Measurements from ENCODE around the gene C12orf50. TPM values are rescaled to one million over a fixed set of nuclear protein-coding genes. Genes with fewer than 3 reads are reported as not detected.

C12orf50 gene
- total and polyA plus RNA-seq, 9 of the 15 experiments (the other 6 are each of a cell fraction or from before 2014, with no cell fraction given), result 0.07 to 0.14 (median 0.11) TPM; not detected in 6

DNA sequence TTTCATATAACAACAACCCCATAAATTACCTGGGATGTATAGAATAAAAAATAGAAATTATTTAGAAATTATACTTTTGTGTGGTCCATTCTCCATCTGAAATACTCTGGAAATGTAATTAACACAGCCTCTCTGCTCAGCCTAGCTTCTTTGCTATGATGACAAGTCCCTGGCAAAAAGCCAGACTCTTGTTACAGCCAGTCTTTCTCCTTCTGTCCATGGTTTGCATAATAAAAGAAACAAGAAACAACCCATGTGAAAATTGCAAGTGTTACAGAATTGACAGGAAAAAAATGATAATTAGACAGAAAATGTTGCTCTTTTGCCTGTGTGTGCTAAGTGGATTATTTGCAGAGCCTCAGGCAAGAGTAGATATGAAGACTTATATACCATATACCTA is 61.3 kb downstream of the C12orf50 start (continued):
- TF ChIP-seq, protein P1, sequence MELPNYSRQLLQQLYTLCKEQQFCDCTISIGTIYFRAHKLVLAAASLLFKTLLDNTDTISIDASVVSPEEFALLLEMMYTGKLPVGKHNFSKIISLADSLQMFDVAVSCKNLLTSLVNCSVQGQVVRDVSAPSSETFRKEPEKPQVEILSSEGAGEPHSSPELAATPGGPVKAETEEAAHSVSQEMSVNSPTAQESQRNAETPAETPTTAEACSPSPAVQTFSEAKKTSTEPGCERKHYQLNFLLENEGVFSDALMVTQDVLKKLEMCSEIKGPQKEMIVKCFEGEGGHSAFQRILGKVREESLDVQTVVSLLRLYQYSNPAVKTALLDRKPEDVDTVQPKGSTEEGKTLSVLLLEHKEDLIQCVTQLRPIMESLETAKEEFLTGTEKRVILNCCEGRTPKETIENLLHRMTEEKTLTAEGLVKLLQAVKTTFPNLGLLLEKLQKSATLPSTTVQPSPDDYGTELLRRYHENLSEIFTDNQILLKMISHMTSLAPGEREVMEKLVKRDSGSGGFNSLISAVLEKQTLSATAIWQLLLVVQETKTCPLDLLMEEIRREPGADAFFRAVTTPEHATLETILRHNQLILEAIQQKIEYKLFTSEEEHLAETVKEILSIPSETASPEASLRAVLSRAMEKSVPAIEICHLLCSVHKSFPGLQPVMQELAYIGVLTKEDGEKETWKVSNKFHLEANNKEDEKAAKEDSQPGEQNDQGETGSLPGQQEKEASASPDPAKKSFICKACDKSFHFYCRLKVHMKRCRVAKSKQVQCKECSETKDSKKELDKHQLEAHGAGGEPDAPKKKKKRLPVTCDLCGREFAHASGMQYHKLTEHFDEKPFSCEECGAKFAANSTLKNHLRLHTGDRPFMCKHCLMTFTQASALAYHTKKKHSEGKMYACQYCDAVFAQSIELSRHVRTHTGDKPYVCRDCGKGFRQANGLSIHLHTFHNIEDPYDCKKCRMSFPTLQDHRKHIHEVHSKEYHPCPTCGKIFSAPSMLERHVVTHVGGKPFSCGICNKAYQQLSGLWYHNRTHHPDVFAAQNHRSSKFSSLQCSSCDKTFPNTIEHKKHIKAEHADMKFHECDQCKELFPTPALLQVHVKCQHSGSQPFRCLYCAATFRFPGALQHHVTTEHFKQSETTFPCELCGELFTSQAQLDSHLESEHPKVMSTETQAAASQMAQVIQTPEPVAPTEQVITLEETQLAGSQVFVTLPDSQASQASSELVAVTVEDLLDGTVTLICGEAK (IDR thresholded peaks at IDR 0.05), result no peak
- TF ChIP-seq, protein P1 (CRISPR knock-in tag; IDR thresholded peaks at IDR 0.05), result no peak
- TF ChIP-seq IFI16 (CRISPR knock-in tag; IDR thresholded peaks at IDR 0.05) (no peak), SRSF7 (optimal IDR thresholded peaks at IDR 0.05; ENCODE audit: low read depth, low read length) (no peak), NRF1 (conservative IDR thresholded peaks at IDR 0.05 in 1 of 2, IDR thresholded peaks at IDR 0.05 in 1 of 2) (no peak), TAF1 (IDR thresholded peaks at IDR 0.05; ENCODE audit: control insufficient read depth, extremely low read depth, insufficient read depth, low read length, severe bottlenecking) (no peak), ZZZ3 (IDR thresholded peaks at IDR 0.05) (no peak), SETDB1 (IDR thresholded peaks at IDR 0.05; ENCODE audit: low read length) (no peak), RBM14 (IDR thresholded peaks at IDR 0.05; ENCODE audit: borderline replicate concordance, insufficient read depth, low read depth, low read length) (no peak), SIRT6 (IDR thresholded peaks at IDR 0.05; ENCODE audit: low read depth, low read length) (no peak), PYGO2 (tag; IDR thresholded peaks at IDR 0.05) (no peak), TRIM24 (IDR thresholded peaks at IDR 0.05) (no peak)
